Kidney epithelial cell (primary cell): ENCODE measurements around the gene PTCD2. TPM values are rescaled to one million over a fixed set of nuclear protein-coding genes. Genes with fewer than 3 reads are reported as not detected.

ENCODE experiments used
- DNase-seq: peaks from one replicate; pipeline ENCODE4 v3.0.0-alpha.2; 2010; ENCODE audit warnings: low read depth
- H3K27me3 ChIP-seq: 2 replicates; pipeline ENCODE4 v1.6.0; 2011; ENCODE audit warnings: low read length; ENCODE audit not compliant: control insufficient read depth, insufficient read depth
- H3K36me3 ChIP-seq: 2 replicates; pipeline ENCODE4 v1.5.1; 2011; ENCODE audit warnings: low read length; ENCODE audit not compliant: control insufficient read depth, insufficient read depth
- H3K4me3 ChIP-seq: 2 replicates; pipeline ENCODE4 v1.5.1; 2011; ENCODE audit warnings: low read depth, mild to moderate bottlenecking, control low read depth, low read length
- CTCF ChIP-seq: IDR thresholded peaks from 2 replicates; pipeline ENCODE4 v1.5.1; 2011; ENCODE audit warnings: mild to moderate bottlenecking, moderate library complexity, low read length, control low read depth, inconsistent platforms; ENCODE audit not compliant: insufficient read depth, poor library complexity, severe bottlenecking
- total RNA-seq: library from RNA; depleted of rRNA; stranded (reverse); fragments of >200 nt; gene quantifications from 2 replicates; pipeline ENCODE4 v1.2.3, GENCODE V29; 2015

PTCD2 gene
- total RNA-seq, 1 donor from 2014 or later = 11.7 TPM

- Histone ChIP-seq H3K36me3 (no peaks in the 10 kb centered on the region), H3K4me3 (no peak overlapping the region), H3K27me3 (no peaks in the 10 kb centered on the region)
- no peak for TF ChIP-seq CTCF
- no peak for DNase-seq
Measured at GRCh38 chr5:72286798-72287197, 33.4 kb upstream of the PTCD2 start.

GRCh38 chr5:72288924-72289323, 31.2 kb upstream of the PTCD2 start:
- Histone ChIP-seq H3K27me3 (no peaks in the 10 kb centered on the region), H3K36me3 (no peaks in the 10 kb centered on the region), H3K4me3 (no peak overlapping the region)
- TF ChIP-seq CTCF = no peak
- no peak for DNase-seq

GRCh38 chr5:72290356-72291133, 29.6 kb upstream of the PTCD2 start:
- Histone ChIP-seq H3K4me3 (no peak overlapping the region), H3K36me3 (no peaks in the 10 kb centered on the region), H3K27me3 (no peaks in the 10 kb centered on the region)
- TF ChIP-seq CTCF = no peak
- DNase-seq = no peak

- TF ChIP-seq CTCF = no peak
- DNase-seq = no peak
- H3K4me3 ChIP-seq = no peak overlapping the region
- H3K27me3 ChIP-seq = no peaks in the 10 kb centered on the region
- no peaks in the 10 kb centered on the region for H3K36me3 ChIP-seq
Measured at GRCh38 chr5:72291601-72292000, 28.6 kb upstream of the PTCD2 start.

GRCh38 chr5:72292411-72292810, 27.8 kb upstream of the PTCD2 start:
- no peak for DNase-seq
- H3K36me3 ChIP-seq = no peaks in the 10 kb centered on the region
- no peak for TF ChIP-seq CTCF

More at GRCh38 chr5:72292411-72292810, 27.8 kb upstream of the PTCD2 start:
- Histone ChIP-seq H3K4me3 (no peak overlapping the region), H3K27me3 (no peaks in the 10 kb centered on the region)
